NCI-H748 (cell line): ENCODE data around the gene EPHA4.
"Not testable (repeated sequence)": the region's sequence is repeated elsewhere in the genome, so short reads cannot be mapped to it uniquely, and the experiment has no call there.

Experiments used
- DNase-seq: peaks from one replicate; lab custom pipeline; 2025; ENCODE audit not compliant: unreplicated experiment; lab: John Stamatoyannopoulos, UW

EPHA4 gene

DNA sequence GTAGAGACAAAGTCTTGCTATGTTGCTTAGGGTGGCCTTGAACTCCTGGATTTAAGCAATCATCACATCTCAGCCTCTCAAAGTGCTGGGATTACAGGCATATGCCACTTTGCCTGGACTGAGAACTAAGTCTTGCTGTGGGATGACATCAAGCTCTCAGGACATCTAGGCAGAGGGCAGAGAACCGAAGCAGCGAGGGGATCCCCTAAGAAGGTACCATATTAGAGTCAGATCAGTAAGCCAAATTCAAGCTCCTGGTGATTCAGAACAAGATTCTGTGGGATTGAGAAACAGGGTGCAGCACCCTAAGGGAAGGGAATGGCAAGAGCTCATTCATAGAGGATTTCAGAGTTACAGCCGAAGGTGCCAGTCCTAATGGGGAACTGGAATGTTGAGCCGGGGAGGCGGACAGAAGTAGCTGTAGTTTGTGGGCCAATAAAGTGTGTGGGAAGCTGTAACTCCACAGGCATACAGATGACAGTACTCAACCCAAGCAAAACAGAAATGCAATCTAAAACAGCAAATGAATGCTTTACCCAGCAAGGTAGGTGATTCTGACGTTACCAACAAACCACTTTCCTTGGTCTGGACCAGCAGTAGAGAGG is 30.9 kb downstream of the EPHA4 start:
- no peak for DNase-seq

DNA sequence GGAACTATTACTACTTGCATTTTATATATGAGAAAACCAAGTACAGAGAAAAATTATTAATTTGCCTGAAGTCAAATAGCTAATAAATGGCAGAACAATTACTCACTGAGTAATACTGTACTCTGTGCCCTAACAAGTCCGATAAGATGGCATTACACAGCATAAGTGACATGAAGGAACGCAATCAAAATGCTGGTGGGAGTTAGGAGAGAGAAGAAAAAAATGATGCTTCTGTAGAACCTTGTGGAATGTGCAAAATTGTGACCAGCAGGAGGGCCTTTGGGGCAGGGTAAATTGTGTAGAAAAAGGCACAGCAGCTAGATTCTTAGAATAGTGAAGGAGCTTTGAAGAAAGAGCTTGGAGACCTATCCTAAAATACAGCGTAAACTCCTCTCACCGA is 32.9 kb downstream of the EPHA4 start:
- DNase-seq, result no peak

DNA sequence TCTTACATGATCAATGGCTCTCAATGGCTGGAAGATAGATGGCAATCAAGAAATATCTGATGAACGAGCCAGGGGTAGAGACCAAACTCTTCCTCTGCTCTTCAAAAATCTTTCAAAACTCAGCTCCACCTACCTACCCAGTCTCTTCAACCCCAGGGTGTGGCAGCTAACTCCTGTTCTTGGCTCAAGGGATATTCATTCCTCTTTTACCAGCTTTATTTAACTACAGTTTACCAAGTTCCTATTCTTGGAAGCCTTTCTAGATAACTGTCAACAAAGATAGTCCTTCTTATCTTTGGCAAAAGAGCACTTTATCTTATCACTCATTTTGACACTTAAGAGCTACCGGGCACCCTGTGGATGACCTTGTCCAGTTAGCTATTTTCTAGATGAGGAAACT is 36.3 kb downstream of the EPHA4 start:
- no peak for DNase-seq

DNA sequence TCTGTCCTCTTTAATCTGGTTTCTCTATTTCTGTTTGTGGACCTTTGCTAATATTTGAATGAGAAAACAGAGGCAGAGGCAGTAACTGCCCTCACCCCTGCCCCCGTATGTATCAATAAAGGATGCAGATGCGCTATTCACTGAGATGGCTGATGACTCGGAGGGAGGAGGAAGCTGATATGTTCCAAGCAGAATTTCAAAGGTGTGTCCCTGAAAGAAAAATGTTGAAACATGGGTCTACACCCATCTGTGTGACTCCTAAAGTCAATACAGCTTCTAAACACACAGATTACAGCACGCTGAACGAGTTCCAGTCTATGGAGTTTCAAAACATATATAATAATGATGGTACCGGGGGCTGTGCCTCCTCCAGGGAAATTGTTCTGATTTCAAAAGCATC is 38.8 kb downstream of the EPHA4 start:
- peak; percentile 85 for DNase-seq

DNA sequence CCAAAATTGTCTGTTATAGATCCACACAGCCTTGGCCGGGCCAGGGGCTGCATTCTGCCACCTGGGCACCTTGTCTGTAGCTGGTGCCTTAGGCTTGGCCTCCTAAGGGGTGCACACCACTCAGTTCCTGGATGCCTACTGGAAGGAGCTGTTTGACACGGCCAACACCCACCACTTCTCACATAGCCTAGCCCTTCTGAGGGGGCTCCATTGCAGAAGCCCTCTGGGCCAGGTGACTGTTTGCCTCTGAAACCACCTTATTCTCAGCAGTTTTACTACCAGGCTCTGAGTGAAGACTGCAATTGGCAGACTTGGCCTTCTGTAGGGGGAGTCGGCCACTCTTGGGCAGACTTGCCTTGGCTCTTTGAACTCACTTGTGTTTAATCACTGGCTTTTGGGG is 39.5 kb downstream of the EPHA4 start:
- no peak for DNase-seq

DNA sequence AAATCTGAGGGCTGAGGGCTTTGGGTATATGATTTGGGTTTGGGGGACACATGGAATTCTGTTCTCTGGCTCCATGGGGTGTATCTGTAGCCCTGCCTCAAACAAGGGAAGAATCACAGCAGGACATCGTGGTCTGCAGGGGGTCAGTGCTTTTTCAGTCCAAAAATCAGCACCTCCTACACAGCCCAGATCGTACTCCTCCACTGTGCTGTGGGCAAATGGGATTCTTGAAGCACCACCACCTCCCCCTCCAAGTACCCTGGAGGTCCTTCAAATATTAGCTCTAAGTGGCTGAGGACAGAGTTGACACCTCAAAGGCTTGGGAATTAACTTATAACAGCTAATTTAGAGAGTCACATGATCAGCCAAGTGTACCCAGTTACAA is 41.5 kb downstream of the EPHA4 start:
- DNase-seq, result no peak

- DNase-seq, result peak; percentile 80
These were observed 42.0 kb downstream of the EPHA4 start for GRCh38 chr2:221529943-221530652.

DNA sequence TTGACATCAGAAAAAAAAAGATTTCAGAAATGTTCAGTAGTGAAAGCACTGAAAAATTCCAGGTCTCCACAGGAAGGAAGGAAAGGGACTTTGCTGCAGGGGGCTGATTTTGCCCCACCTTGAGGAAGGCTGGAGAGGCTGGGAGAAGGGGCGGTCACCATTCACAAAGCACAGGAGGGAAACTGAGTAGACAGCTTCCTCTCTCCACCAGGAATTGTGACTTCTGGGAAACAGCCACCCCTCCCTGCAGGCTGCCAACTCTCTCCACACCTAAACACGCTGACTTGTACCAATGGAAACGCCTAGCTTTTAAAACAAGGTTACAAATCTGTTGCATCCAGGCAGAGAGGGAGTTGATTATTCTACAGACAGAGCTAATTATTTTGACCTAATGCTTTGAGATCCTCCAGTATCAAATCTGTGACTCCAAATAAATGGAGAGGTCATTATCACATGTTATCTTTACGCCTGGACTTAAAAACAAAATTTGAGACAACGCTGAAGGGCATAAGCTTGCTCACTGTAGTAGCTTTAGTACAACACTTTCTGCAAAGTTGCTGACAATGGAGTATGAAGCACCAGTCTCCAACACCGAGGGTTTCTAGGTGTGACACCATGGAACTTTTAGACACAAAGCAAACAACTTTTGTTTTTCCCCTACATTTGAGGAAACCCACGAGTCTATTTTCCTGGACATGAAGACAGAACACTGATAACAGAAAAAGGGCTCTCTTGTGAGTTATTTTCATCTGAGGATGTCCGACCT is 42.7 kb downstream of the EPHA4 start:
- DNase-seq, result peak; percentile 57

DNA sequence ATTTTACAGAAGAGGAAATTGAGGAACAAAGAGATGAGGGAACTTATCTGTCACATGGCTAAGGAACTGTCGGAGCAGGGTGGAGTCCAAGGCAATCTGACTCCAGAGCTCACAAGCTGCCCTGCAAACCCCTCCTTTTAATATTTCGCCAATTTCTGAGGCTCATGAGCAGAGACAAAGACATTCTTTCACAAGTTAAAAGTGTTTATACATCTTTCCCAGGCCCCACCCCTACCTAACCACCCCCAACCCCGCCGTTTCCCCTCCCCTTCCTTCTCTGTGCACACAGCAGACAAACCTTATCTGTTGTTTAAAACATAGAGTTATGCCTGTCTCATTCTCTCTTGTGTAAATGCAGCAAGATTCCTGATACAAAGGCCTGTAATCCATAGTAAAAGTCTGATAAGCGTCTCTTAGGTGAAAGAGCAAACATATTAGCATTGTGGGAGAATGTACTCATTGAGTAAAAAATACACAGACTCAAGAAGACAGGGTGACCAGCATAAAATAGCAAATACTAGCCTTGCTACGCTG is 44.3 kb downstream of the EPHA4 start:
- DNase-seq, result peak; percentile 42

- DNase-seq, result no peak
These were observed 47.9 kb downstream of the EPHA4 start for GRCh38 chr2:221524158-221524557.

DNA sequence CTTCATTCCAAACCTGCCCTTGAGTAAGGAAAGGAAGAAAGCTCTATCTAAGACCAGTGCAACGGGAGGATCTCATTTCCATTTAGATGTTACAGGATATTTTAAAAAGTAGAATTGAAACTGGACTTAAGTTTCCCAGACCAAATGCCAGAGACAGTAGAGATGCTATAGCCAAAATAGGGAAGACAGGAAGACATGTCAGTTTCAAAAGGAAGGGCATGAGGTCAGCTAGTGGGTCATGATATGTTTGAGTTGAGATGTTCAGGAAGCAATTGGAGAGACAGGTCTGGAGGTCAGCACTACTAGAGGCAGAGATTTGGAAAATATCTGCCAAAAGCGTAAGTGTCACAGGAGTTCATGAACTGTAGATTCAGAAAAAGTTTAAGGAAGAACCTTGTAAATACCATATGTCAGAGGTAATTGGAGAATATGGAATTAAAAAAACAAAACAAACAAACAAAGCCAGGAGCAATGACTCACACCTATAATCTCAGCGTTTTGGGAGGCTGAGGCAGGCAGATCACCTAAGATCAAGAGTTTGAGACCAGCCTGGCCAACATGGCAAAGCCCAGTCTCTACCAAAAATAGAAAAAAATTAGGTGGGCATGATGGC is 50.8 kb downstream of the EPHA4 start:
- no peak for DNase-seq

- no peak for DNase-seq
These were observed 53.0 kb downstream of the EPHA4 start for GRCh38 chr2:221518935-221519625.

GRCh38 chr2:221518201-221518934 is 53.7 kb downstream of the EPHA4 start:
- DNase-seq, result peak; percentile 7

- no peak for DNase-seq
These were observed 54.4 kb downstream of the EPHA4 start for GRCh38 chr2:221517696-221518151.

- no peak for DNase-seq
These were observed 54.9 kb downstream of the EPHA4 start for GRCh38 chr2:221517146-221517695.

DNA sequence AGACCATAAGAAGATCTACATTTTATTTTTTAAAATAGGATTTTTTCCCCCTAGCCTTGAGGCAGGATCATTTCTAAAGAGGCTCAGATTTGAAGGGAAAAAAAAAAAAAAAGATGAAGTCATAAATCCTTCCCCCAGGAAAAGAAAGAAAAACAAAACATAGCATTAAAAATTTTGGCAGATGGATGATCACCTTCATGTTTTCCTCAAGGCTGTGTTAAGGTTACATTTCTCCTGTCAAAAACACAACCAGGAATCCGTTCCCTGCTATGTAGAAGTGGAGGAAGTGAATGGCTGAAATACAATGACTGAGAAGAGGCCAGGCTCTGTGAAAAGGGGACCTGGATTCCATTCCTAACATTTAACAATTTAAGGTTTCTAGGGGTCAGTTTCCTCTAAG is 56.2 kb downstream of the EPHA4 start:
- no peak for DNase-seq

DNA sequence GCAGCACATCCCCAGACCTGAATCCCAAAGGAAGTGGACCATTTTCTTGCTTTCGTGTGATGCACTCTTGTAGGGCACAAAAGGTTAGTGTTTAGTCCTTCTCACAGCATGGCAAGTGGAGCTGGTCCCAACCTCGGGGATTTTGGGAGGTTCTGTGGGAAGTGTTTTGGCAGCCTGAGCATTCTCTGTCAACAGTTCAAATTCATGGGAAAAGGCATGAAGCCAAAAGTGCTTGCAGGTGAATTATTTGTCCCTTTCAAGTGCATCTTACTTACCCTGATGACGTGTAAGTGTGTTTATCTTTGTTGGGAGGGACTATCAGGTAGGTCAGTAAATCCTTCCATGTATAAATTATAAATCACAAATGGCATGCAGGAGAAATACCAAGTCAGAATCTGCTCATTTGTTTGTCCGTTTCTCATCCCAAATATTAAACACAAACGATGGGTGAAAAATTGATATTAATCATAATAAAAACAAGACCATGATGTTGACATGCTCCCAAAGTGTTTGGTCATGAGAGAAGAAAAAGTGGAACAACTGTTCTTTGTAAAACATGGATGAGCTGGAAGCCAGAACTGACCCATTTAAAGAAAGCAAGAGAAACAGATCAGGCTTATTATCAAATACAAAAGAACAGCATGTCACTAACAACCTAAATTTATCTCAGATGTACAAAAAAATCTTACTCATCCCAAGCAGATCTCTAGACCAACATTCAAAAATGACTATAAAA is 57.6 kb downstream of the EPHA4 start:
- DNase-seq, result peak; percentile 80

- DNase-seq, result peak; percentile 79
These were observed 58.9 kb downstream of the EPHA4 start for GRCh38 chr2:221513232-221513631.

DNA sequence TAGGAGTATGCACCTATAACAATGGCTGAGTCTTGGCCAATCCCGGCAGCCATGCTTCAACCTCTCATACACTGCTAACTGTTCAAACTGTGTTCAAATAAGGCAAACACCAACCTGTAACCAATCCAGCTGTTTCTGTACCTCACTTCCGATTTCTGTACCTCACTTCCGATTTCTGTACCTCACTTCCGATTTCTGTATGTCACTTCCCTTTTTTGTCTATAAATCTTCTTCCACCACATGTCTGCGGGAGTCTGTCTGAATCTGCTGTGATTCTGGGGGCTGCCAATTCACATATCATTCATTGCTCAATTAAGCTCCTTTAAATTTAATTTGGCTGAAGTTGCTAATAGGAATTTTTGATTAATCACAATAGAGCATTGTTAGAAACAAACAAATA is 60.8 kb downstream of the EPHA4 start:
- not testable (repeated sequence) for DNase-seq
